ENCODE measurements around the gene CACNA2D1.

Gene CACNA2D1

GRCh38 chr7:82286096-82286797, 157.3 kb downstream of the CACNA2D1 start:
- no peak for DNase-seq (ENCODE audit: low read depth in 2 of 2)

- no peak for DNase-seq (ENCODE audit: low read depth in 2 of 2)
Observed at GRCh38 chr7:82284936-82285519, 158.5 kb downstream of the CACNA2D1 start.

- DNase-seq (ENCODE audit: low read depth in 2 of 2) = no peak
Observed at GRCh38 chr7:82275342-82275741, 168.2 kb downstream of the CACNA2D1 start.

- DNase-seq (ENCODE audit: low read depth in 2 of 2) = no peak
Observed at GRCh38 chr7:82274681-82275080, 168.9 kb downstream of the CACNA2D1 start.

- DNase-seq (ENCODE audit: low read depth in 2 of 2) = no peak
Observed at GRCh38 chr7:82273886-82274285, 169.7 kb downstream of the CACNA2D1 start.

GRCh38 chr7:82270870-82271269, 172.7 kb downstream of the CACNA2D1 start:
- no peak for DNase-seq (ENCODE audit: low read depth in 2 of 2)

GRCh38 chr7:82268632-82269031, 174.9 kb downstream of the CACNA2D1 start:
- no peak for DNase-seq (ENCODE audit: low read depth in 2 of 2)

- DNase-seq (ENCODE audit: low read depth in 2 of 2) = no peak
Observed at GRCh38 chr7:82266081-82266480, 177.5 kb downstream of the CACNA2D1 start.

- DNase-seq (ENCODE audit: low read depth in 2 of 2) = no peak
Observed at GRCh38 chr7:82264783-82265305, 178.7 kb downstream of the CACNA2D1 start.

GRCh38 chr7:82263920-82264782, 179.4 kb downstream of the CACNA2D1 start:
- DNase-seq (ENCODE audit: low read depth in 2 of 2) = no peak

- no peak for DNase-seq (ENCODE audit: low read depth in 2 of 2)
Observed at GRCh38 chr7:82258181-82258580, 185.4 kb downstream of the CACNA2D1 start.

- DNase-seq (ENCODE audit: low read depth in 2 of 2) = no peak
Observed at GRCh38 chr7:82257118-82257695, 186.4 kb downstream of the CACNA2D1 start.

GRCh38 chr7:82255706-82256105, 187.9 kb downstream of the CACNA2D1 start:
- no peak for DNase-seq (ENCODE audit: low read depth in 2 of 2)

GRCh38 chr7:82250598-82250997, 193.0 kb downstream of the CACNA2D1 start:
- no peak for DNase-seq (ENCODE audit: low read depth in 2 of 2)

- DNase-seq (ENCODE audit: low read depth in 2 of 2) = no peak
Observed at GRCh38 chr7:82249979-82250378, 193.6 kb downstream of the CACNA2D1 start.

GRCh38 chr7:82247814-82248433, 195.7 kb downstream of the CACNA2D1 start:
- no peak for DNase-seq (ENCODE audit: low read depth in 2 of 2)

GRCh38 chr7:82244947-82245517, 198.5 kb downstream of the CACNA2D1 start:
- no peak for DNase-seq (ENCODE audit: low read depth in 2 of 2)

- no peak for DNase-seq (ENCODE audit: low read depth in 2 of 2)
Observed at GRCh38 chr7:82241356-82241755, 202.2 kb downstream of the CACNA2D1 start.

- no peak for DNase-seq (ENCODE audit: low read depth in 2 of 2)
Observed at GRCh38 chr7:82235713-82236112, 207.9 kb downstream of the CACNA2D1 start.

- no peak for DNase-seq (ENCODE audit: low read depth in 2 of 2)
Observed at GRCh38 chr7:82234457-82235049, 209.0 kb downstream of the CACNA2D1 start.
